Non-pigmented ciliary epithelial cell (primary cell): ENCODE data around the gene ERVMER34-1.

Source experiments
- DNase-seq: peaks from one replicate; pipeline ENCODE4 v3.0.0-alpha.2; 2010; ENCODE audit warnings: low read depth

Gene ERVMER34-1

DNA sequence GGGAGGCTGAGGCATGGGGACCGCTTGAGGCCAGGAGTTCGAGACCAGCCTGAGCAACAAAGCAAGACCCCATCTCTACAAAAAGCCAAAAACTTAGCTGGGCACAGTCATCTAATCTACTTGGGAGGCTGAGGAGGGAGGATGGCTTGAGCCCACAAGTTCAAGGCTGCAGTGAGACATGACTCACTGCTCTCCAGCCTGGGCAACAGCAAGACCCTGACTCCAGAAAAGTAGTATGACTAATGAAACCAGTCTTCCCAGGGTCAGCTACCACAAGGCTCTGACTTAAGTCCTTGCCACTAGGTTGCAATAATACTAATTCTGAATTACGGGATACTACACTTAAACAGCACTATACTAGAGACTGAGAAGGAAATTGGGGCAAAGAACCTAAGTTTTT, 33.1 kb downstream of the ERVMER34-1 start:
- DNase-seq, result no peak

DNA sequence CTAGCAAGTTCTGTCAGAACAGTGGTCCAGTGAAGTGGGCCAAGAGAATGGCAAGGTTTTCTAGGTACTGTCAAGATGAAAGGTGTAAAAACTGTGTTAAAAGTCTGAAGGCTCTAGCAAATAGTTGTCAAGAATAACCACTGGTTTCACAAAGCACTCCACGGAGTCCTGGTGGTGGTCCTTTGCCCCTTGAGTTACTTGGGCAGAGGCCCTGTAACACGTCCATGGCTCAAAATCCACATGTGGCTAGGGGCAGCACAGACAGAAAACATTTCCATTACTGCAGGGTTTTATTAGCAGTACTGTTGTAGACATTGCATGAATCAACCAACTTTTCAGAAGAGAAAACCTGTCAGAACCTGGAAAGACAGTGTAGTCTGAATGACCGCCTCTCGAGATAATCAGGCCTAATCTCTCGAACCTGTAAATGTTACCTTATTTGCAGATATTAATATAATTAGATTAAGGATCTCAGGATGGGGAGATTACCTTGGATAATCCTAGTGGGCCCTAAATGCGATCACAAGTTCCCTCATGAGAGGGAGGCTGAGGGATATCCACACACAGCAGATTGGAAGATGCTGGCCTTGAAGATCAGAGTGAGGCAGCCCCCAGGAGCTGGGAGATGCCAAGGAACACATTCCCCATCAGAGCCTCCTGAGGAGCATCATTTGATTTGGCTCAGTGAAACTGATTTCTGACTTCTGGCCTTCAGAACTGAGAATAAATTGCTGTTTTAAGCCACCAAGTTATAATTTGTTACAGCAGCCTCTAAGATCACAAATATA, 34.7 kb downstream of the ERVMER34-1 start:
- DNase-seq, result no peak

DNA sequence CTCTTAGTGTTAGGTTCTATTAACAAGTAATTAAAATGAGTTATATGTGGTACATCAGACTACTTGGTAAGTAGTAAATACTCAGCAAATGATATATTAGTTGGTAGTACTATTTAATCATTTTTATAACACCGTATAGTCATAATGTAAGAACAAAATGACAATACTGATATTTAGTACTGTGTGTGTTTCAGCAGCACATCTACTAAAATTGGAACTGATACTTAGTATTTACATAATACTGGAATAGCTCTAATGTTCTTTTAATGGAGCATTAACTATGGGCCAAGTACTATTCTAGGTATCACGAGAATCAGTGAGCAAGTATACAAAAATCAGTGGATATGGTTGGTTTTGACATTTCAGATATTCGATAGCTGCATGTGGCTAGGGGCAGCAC, 35.3 kb downstream of the ERVMER34-1 start:
- no peak for DNase-seq

DNA sequence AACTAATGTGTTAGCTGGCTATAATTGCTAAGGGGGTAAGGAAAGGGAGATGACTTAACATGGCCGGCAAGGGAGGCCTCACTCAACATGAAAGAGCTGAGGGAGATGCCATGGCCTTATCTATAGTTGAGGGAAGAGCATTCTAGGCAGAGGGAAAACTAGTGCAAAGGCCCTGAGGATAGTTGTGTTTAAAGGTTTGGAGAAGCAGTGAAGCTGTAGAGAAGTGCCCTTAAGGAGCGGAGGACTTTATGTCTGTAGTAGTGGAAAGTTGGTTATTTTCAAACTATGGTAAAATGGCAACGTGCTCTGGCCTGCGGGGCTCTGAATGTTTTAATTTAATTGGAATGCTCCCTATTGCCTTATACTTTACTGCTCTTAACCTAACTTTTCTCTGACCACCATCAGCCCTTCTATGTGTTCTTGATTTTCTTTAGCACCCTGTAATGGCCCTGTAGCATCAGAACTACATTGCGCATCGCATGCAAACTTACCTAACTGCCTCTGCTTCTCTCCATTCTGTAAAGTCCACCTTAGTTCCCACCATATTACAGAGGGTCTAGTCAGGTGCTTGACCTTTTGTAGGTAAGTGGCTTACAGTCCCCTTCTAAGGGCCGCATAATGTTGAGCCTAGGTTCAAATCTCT, 35.8 kb downstream of the ERVMER34-1 start:
- no peak for DNase-seq

DNA sequence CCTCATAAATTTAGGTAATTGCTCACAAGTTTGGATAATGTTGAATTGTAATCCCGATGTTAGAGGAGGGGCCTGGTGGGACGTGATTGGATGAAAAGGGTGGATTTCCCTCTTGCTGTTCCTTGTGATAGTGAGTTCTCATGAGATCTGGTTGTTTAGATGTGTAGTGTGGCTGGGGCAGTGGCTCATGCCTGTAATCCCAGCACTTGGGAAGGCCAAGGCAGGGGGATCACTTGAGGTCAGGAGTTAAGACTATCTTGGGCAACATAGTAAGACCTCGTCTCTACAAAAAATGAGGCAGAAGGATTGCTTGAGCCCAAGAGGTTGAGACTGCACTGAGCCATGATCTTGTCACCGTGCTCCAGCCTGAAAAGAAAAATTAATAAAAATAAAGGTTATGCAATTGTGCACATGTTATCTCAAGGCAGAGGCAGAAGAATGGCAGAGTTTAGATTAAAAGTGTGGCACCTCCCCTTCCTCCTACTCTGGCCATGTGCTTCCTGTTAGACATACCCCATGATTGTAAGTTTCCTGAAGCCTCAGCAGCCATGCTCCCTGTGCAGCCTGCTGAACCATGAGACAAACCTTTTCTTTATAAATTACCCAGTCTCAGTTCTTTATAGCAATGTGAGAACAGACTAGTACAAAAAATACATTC, 36.5 kb downstream of the ERVMER34-1 start:
- DNase-seq, result no peak

DNA sequence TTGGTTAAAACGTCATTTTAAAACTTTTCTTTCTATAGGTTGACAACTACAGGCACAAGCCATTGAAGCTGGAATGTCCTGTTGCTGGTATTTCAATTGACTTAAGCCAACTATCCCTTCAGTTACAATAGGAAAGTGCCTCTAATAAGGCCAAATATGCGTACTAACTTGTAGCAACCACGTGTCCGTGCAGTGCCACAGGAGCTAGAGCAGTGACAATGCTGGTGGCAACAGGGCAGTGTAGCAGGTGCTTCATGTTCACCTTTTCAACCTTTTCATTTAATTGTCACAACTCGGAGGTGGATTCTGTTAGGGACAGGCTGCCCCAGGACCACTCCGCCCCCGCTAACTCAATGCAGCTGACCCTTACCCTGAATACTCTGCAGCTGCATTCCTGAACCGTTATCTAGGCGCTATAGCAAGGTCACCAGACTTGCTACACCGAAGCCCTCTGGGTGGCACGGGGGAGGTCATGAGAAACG, 37.7 kb downstream of the ERVMER34-1 start:
- no peak for DNase-seq

DNA sequence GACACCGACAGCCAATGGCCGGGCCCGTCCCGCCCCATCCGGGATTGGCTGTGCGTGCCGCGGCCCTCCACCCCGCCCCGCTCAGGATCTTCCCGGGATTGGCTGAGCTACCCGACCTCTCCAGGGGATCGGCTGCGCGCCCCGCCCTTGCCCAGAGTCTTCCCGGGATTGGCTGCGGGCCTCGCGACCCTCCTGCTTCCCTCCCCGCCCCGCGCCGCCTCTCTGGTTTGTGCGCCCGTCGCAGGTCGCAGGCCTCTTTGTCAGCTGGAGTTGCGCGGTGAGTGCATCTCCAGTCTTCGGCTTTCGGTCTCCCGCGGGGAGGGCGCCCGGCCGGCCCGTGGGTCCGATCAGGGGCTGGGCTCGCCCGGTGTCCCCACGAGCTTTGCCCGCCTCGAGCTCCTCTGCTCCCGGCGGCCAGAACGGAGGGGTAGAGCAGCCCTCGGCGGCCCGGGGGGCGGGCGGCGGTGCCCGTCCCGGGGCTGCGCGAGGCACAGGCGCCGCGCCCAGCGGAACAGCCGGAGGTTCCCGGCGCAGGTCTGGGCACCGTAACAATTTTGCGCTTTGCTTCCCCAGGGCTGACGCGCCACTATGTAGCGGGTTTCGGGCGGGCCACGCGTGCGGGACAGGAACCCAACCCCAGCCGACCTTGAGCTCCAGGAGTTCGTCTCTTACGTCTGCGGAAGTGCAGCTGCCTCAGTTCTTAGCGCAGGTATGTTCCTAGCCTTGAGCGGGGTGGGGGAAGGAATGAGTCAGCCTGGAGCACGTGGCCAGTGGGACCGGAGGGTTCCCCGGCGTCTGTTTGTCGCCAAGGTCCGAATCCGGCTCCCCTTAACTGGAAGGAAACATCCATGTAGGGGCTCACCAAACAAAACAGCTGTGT, 38.7 kb downstream of the ERVMER34-1 start:
- peak; percentile 71 for DNase-seq

DNA sequence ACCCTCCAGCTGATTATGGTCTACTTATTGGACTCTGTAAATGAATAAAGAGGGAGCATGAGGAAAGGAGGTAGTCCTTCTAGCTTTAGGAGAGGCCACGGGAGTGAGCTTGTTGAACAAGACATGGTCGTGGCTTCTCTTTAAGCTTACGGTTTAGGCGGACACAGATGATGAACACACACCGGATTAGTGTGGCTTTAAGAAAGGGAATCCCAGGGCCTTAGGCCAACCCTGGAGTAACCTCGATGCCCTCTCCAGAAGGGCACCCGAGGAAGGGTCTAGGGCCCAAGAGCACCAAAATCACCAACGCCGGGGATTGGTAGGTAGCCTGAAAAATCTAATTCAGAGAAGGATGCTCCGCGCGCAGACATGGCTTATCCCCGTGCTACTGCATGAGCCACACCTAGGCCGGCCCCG, 39.4 kb downstream of the ERVMER34-1 start:
- DNase-seq, result no peak

DNA sequence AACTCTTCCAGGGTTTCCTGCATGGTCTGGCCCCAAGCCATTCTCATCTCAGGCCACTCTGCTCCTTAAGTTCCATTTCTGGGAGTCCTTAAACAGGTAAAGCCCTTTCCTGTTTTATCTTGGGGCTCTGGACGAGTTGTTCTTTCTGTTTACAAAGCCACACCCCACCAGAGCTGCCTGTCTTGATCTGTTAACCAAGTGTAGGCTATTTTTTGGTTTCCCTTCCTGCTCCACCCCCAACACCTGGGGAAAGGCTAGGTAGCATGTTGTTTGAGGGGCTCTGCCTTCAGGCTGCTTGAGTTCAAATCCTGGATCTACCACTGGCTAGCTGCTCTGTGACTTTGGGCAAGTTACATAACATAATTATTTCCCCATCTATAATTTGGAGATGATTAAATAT, 40.0 kb downstream of the ERVMER34-1 start:
- no peak for DNase-seq

DNA sequence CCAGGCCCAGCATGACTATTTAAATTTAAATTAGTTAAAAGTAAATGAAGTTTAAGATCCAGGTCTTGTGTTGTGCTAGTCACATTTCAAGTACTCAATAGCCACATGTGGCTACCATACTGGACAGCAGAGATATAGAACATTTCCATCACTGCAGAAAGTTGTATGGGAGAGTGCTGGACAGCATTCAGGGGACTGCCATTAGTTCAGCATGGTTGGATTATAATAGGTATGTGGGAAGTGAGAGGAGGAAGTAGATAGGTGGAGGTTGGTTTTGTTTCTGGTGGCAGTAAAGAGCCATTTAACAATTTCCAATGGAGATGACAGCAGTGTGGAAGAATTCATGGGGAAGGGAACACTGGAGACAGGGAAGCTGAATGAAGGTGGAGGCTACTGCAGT, 42.1 kb downstream of the ERVMER34-1 start:
- DNase-seq, result no peak

DNA sequence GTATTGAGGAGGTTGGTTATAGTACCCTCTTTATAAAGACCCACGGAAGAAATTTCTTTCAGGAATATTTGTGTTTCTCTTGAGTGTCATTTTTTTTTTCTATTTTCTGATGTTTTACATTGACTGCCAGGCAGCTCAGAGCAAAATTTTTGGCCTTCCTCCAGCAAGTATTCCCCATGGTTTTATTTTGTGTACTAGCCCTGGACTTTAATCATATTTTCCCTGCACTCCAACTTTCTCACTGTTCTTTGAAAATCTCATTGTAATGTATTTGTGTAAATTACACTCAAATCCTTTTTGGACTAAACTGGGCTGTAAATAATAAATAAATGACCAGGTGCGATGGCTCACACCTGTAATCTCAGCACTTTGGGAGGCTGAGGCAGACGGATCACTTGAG, 46.6 kb downstream of the ERVMER34-1 start:
- DNase-seq, result no peak

DNA sequence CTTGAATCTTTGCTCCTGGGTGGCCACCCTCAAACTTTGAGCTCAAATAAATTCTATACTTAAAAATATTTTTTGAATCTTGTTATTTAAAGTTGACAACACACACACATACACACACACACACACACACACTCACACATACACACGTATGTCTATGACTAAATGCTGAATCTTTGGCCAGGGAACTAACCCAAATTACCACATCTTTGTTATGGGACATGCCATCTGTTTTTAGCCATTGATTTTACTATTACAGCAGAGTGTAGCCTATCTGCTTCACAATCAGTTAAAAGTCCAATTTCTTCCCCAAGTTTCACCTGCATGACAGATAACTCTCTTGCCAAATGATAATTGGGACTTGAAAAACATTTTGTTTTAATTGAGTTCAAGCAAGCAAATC, 47.1 kb downstream of the ERVMER34-1 start:
- DNase-seq, result no peak

DNA sequence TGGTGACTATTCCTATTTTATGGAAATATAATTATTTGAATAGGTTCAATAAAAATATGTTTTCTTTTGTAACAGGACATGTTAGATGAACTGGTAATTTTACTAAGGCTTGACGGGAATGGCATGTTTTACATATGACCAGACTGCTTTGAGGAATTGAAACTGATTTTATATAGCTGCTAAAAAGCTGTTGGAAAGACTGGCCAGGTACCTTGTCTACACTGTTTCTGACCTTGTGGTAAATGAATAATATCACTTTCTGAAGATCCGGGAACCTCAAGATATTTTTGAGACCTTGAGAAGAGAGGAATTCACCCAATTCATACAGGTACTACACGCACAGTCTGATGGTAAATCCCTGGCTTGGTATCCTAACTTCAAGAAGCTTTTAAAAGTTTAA, 50.0 kb downstream of the ERVMER34-1 start:
- DNase-seq, result no peak

DNA sequence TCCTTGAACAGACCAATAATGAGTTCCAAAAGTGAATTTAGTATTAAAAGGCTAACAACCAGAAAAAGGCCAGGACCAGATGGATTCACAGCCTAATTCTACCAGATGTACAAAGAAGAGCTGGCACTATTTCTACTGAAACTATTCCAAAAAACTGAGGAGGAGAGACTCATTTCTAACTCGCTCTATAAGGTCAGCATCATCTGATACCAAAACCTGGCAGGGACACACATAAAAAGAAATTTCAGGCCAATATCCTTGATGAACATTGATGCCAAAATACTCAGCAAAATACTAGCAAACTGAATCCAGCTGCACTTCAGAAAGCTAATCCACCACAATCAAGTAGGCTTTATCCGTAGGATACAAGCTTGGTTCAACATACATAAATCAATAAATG, 56.3 kb downstream of the ERVMER34-1 start:
- no peak for DNase-seq

DNA sequence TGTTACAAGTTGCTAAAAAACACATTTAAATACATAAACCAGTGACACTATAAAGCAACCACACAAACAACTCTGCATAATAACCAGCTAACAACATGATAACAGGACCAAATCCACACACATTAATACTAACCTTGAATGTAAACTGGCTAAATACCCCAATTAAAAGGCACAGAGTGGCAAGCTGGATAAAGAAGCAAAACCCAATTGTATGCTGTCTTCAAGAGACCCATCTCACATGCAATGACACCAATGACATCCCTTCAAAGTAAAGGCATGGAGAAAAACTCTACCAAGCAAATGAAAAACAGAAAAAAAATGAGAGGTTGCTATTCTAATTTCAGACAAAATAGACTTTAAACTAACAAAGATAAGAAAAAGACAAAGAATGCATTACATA, 57.7 kb downstream of the ERVMER34-1 start:
- DNase-seq, result no peak
